CD4-positive, alpha-beta memory T cell (primary cell): ENCODE results near the gene DDIT3. TPM values are rescaled to one million over a fixed set of nuclear protein-coding genes. Genes with fewer than 3 reads are reported as not detected.
"Not testable (repeated sequence)": the region's sequence is repeated elsewhere in the genome, so short reads cannot be mapped to it uniquely, and the experiment has no call there.

Experiments
- CTCF ChIA-PET: fragments of 350-600 bp; sonication (Branson Sonifier 250); formaldehyde crosslinking; loops from one replicate; lab custom pipeline; 2021; ENCODE audit warnings: inconsistent platforms; ENCODE audit not compliant: partially characterized antibody; lab: Charles Lee
- POLR2A ChIA-PET: fragments of 350-600 bp; sonication (Branson Sonifier 250); formaldehyde crosslinking; loops from one replicate; lab custom pipeline; 2021; ENCODE audit not compliant: partially characterized antibody; lab: Charles Lee
- DNase-seq, 5 donors: peaks; one replicate each; pipeline versions ENCODE4 v3.0.0 to v3.0.0-alpha.2; 2020 to 2022; ENCODE audit warnings: mixed read lengths in 1 of 5
- H3K27ac ChIP-seq: one replicate; pipeline ENCODE4 v1.7.0; 2013; ENCODE audit warnings: low read depth, low read length
- H3K27me3 ChIP-seq: 2 replicates; pipeline ENCODE4 v1.7.0; 2013; ENCODE audit warnings: mild to moderate bottlenecking, low read length, moderate library complexity; ENCODE audit not compliant: insufficient read depth
- H3K36me3 ChIP-seq: 2 replicates; pipeline ENCODE4 v1.7.0; 2013; ENCODE audit warnings: mild to moderate bottlenecking, low read length, moderate library complexity; ENCODE audit not compliant: insufficient read depth
- H3K4me1 ChIP-seq: 2 replicates; pipeline ENCODE4 v1.7.0; 2013; ENCODE audit warnings: mild to moderate bottlenecking, low read length, moderate library complexity; ENCODE audit not compliant: insufficient read depth
- H3K4me3 ChIP-seq, 2 donors: one replicate each; pipeline ENCODE4 v1.7.0; 2013; ENCODE audit warnings: low read length in 2 of 2, mild to moderate bottlenecking in 1 of 2
- H3K9me3 ChIP-seq, 2 donors: one replicate each; pipeline ENCODE4 v1.7.0; 2013; ENCODE audit warnings: low read length in 2 of 2, control low read depth in 1 of 2; ENCODE audit not compliant: control insufficient read depth in 1 of 2
- H3K27ac Mint-ChIP-seq, 7 donors: one replicate each; pipeline ENCODE4 v1.8.0; 2020 to 2021; ENCODE audit warnings: mixed read lengths in 7 of 7, mild to moderate bottlenecking in 6 of 7, inconsistent platforms in 3 of 7, moderate library complexity in 3 of 7
- H3K27me3 Mint-ChIP-seq, 2 donors: one replicate each; pipeline ENCODE4 v1.8.0; 2020 to 2021; ENCODE audit warnings: mixed read lengths in 2 of 2
- H3K36me3 Mint-ChIP-seq, 2 donors: one replicate each; pipeline ENCODE4 v1.8.0; 2020 to 2021; ENCODE audit warnings: mixed read lengths in 2 of 2, inconsistent platforms in 1 of 2, mild to moderate bottlenecking in 1 of 2
- H3K4me1 Mint-ChIP-seq, 4 donors: one replicate each; pipeline ENCODE4 v1.8.0; 2020 to 2021; ENCODE audit warnings: mixed read lengths in 4 of 4, mild to moderate bottlenecking in 1 of 4
- H3K4me3 Mint-ChIP-seq, 8 donors: one replicate each; pipeline ENCODE4 v1.8.0; 2020 to 2021; ENCODE audit warnings: mixed read lengths in 8 of 8, mild to moderate bottlenecking in 7 of 8, moderate library complexity in 6 of 8, inconsistent platforms in 3 of 8
- H3K9me3 Mint-ChIP-seq, 8 donors: one replicate each; pipeline ENCODE4 v1.8.0; 2020 to 2021; ENCODE audit warnings: mixed read lengths in 8 of 8, mild to moderate bottlenecking in 5 of 8, inconsistent platforms in 3 of 8, moderate library complexity in 1 of 8
- intact Hi-C: fragments of 100-400 bp; cut with micrococcal nuclease; formaldehyde crosslinking; loops from one replicate; pipeline ENCODE4 v1.15.1; 2023
- polyA plus RNA-seq, 2 donors: library from polyadenylated mRNA; unstranded; fragments of 300-500 nt; fragmentation: Illumina TruSeq; gene quantifications; one replicate each; pipeline ENCODE4 v1.2.3, GENCODE V29; 2021
- total RNA-seq, 2 experiments: library from RNA; stranded (reverse); gene quantifications; one replicate each; pipeline ENCODE4 v1.2.3, GENCODE V29; 2021

DDIT3 gene
- total and polyA plus RNA-seq, 4 experiments from 2014 or later: 15.4 to 40.8 (median 30.7) TPM

DNA sequence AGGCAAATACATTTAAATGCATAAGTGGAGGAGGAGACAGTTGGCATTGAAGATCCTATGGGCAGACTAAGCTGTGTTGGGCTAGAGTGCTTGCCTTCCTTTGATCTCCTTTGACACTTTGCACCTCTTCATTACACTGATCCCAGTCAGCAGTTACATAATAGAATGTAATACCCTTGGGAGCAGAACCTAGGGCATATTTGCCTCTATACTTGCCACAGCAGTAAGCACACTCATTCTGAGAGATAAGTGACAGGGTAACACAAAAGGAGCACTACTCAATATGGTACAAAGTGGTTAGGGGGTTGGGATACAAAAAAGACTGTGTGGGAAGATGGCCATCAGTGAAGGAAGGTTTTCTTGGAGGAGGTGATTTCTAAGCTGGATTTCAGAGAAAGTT lies 23.5 kb downstream of the DDIT3 start:
- peaks cover 47% of the 10 kb centered on the region for H3K36me3 ChIP-seq
- ChIA-PET POLR2A (interaction anchor here (0.8 to 1.6 kb wide), 4 partner anchors 9 to 30 kb away, joined by 3 to 4 read pairs (median 3); partner anchors contain the start of gene ARHGAP9), CTCF (interaction anchor here (0.7 to 1.3 kb wide), 4 partner anchors 17 to 267 kb away, joined by 3 to 4 read pairs (median 3); partner anchors contain the start of gene ARHGAP9)
- Mint-ChIP-seq H3K9me3 (no peaks in the 10 kb centered on the region), H3K27ac (peak overlapping the region in 3 of 7 donors; percentile 33 to 45 (median 39)), H3K4me3 (no peak overlapping the region), H3K36me3 (peaks cover 47 to 56% of the 10 kb centered on the region in 2 donors), H3K4me1 (peaks cover 0 to 11% (median 7%) of the 10 kb centered on the region in 4 donors), H3K27me3 (no peaks in the 10 kb centered on the region)
- intact Hi-C loops: no loop called here
- H3K4me1 ChIP-seq: no peaks in the 10 kb centered on the region
- no peak overlapping the region for H3K27ac ChIP-seq
- DNase-seq: no peak
- no peaks in the 10 kb centered on the region for H3K9me3 ChIP-seq
- H3K4me3 ChIP-seq: no peak overlapping the region
- H3K27me3 ChIP-seq: no peaks in the 10 kb centered on the region

DNA sequence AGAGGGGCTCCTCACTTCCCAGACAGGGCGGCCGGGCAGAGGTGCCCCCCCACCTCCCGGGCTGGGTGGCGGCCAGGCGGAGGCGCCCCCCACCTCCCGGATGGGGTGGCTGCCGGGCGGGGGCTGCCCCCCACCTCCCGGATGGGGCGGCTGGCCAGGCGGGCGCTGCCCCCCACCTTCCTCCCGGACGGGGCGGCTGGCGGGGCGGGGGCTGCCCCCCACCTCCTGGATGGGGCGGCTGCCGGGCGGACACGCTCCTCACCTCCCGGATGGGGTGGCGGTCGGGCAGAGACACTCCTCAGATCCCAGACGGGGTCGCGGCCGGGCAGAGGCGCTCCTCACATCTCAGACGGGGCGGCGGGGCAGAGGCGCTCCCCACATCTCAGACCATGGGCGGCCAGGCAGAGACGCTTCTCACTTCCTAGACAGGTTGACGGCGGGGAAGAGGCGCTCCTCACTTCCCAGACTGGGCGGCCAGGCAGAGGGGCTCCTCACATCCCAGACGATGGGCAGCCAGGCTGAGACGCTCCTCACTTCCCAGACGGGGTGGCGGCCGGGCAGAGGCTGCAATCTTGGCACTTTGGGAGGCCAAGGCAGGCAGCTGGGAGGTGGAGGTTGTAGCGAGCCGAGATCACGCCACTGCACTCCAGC lies 25.1 kb downstream of the DDIT3 start:
- H3K4me1 ChIP-seq, DNase-seq, H3K9me3 ChIP-seq, CTCF ChIA-PET, H3K4me3 Mint-ChIP-seq, H3K27ac ChIP-seq, H3K9me3 Mint-ChIP-seq, H3K27ac Mint-ChIP-seq, H3K27me3 Mint-ChIP-seq, POLR2A ChIA-PET, H3K27me3 ChIP-seq, H3K4me3 ChIP-seq, intact Hi-C loops: not testable (repeated sequence)
- H3K36me3 ChIP-seq: peaks cover 46% of the 10 kb centered on the region
- Mint-ChIP-seq H3K36me3 (peaks cover 46 to 54% of the 10 kb centered on the region in 2 donors), H3K4me1 (peaks cover 0 to 17% (median 10%) of the 10 kb centered on the region in 4 donors)

DNA sequence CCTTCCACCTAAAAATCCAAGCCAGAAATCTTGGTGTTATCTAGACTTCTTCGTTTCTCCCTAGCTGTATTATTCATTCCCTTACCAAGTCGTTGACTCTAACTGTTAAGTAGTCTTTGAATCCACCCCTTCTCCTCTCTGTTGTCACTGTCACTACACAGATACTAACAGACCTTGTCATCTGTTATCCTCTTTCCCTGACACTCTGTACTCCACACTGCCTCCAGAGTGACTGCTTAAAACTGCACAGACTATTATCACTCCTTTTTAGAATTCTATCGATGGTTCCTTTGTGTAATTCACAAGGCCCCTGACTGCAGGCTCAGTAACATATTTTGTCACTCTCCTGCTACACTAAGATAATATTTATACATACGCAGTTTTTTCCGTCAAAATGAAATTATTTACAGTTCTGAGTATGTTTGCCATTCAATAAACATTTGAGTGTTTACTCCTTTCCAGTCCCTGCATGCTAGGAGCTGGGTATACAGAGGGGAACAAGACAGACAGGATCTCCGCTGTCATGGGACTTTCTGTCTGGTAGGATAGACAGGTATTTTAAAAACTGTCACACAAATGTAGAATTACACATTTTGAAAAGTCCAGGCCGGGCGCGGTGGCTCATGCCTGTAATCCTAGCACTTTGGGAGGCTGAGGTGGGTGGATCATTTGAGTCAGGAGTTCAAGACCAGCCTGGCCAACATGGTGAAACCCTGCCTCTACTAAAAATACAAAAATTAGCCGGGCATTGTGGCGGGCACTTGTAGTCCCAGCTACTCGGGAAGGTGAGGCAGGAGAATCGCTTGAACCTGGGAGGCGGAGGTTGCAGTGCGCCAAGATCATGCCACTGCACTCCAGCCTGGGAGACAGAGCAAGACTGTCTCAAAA lies 28.7 kb downstream of the DDIT3 start:
- Histone ChIP-seq H3K27me3 (no peaks in the 10 kb centered on the region), H3K36me3 (peaks cover 29% of the 10 kb centered on the region), H3K27ac (no peak overlapping the region), H3K4me3 (no peak overlapping the region), H3K9me3 (no peaks in the 10 kb centered on the region), H3K4me1 (peaks cover 23% of the 10 kb centered on the region)
- POLR2A ChIA-PET: interaction anchor here (6.3 kb wide), 1 partner anchor 15 kb away, joined by 75 read pairs; the partner anchor contains the start of gene ARHGAP9
- Mint-ChIP-seq H3K36me3 (peaks cover 30 to 47% of the 10 kb centered on the region in 2 donors), H3K9me3 (peaks cover 0 to 3% (median 0%) of the 10 kb centered on the region in 8 donors), H3K27me3 (no peaks in the 10 kb centered on the region), H3K27ac (peak overlapping the region; percentile 30 to 86 (median 68)), H3K4me3 (peak overlapping the region in 3 of 8 donors; percentile 12 to 64 (median 13)), H3K4me1 (peaks cover 18 to 38% (median 24%) of the 10 kb centered on the region in 4 donors)
- CTCF ChIA-PET: interaction anchor here (1.0 to 3.4 kb wide), 3 partner anchors 12 to 32 kb away, joined by 3 to 10 read pairs (median 4); partner anchors contain the start of genes ARHGAP9 and GLI1
- intact Hi-C loops: no loop called here
- DNase-seq: peak in 1 of 5 donors; percentile 19

DNA sequence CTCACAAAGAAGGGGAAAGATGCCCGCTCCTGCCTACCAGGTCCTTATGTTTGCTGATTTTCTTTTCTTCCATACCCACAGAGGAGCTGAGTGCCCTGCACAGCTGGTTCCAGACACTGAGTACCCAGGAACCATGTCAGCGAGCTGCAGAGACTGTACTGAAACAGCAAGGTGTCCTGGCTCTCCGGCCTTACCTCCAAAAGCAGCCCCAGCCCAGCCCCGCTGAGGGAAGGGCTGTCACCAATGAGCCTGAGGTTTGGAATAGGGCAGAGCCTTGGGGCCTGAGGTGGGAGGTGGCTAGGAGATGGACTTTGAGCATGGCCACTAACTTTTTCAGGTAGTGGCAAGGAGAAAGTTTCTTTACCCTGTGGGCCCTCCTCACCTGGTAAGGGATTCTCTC lies 30.2 kb downstream of the DDIT3 start:
- H3K4me3 ChIP-seq: no peak overlapping the region
- POLR2A ChIA-PET: interaction anchor here (2.0 to 6.3 kb wide), 2 partner anchors 13 to 30 kb away, joined by 12 to 75 read pairs; partner anchors contain the start of genes ARHGAP9 and DDIT3
- Mint-ChIP-seq H3K36me3 (peaks cover 30 to 42% of the 10 kb centered on the region in 2 donors), H3K27me3 (no peaks in the 10 kb centered on the region), H3K4me3 (no peak overlapping the region), H3K4me1 (peaks cover 18 to 38% (median 25%) of the 10 kb centered on the region in 4 donors), H3K27ac (peak overlapping the region in 2 of 7 donors; percentile 29 to 61), H3K9me3 (peaks cover 0 to 3% (median 0%) of the 10 kb centered on the region in 8 donors)
- H3K4me1 ChIP-seq: peaks cover 23% of the 10 kb centered on the region
- H3K27ac ChIP-seq: no peak overlapping the region
- CTCF ChIA-PET: interaction anchor here (0.9 to 3.4 kb wide), 2 partner anchors 9 to 31 kb away, joined by 3 to 10 read pairs; partner anchors contain the start of gene GLI1
- intact Hi-C loops: no loop called here
- peaks cover 28% of the 10 kb centered on the region for H3K36me3 ChIP-seq
- no peak for DNase-seq
- H3K27me3 ChIP-seq: no peaks in the 10 kb centered on the region
- H3K9me3 ChIP-seq: no peaks in the 10 kb centered on the region

DNA sequence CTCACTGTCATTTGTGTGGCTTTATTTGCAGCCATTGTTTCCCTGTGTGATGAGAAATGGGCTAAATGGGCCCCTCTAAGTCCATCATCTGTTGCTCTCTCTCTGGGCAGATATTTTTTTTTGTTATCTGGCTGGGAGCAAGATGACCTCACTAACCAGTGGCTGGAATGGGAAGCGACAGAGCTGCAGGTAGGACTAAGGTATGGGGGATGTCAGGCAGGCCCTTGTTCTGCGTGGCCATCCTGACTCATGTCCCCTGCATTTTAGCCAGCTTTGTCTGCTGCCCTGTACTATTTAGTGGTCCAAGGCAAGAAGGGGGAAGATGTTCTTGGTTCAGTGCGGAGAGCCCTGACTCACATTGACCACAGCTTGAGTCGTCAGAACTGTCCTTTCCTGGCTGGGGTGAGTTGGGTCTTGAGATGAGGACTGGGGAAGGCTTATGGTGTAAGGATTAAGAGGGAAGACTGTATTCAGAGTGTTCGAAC lies 31.1 kb downstream of the DDIT3 start:
- DNase-seq: no peak
- peaks cover 18 to 38% (median 25%) of the 10 kb centered on the region in 4 donors for H3K4me1 Mint-ChIP-seq
- Histone ChIP-seq H3K27ac (peak overlapping the region; percentile 84), H3K27me3 (no peaks in the 10 kb centered on the region), H3K36me3 (peaks cover 28% of the 10 kb centered on the region), H3K9me3 (no peaks in the 10 kb centered on the region), H3K4me3 (no peak overlapping the region), H3K4me1 (peaks cover 23% of the 10 kb centered on the region)
- intact Hi-C loops: loop anchor here (5.0 kb wide), 1 partner anchor 203 kb away; the partner anchor contains the start of gene OS9
- peak overlapping the region in 6 of 7 donors; percentile 29 to 98 (median 88) for H3K27ac Mint-ChIP-seq
- no peaks in the 10 kb centered on the region for H3K27me3 Mint-ChIP-seq
- peak overlapping the region; percentile 95 to 99 (median 98) for H3K4me3 Mint-ChIP-seq
- ChIA-PET CTCF (interaction anchor here (1.2 to 3.4 kb wide), 2 partner anchors 12 to 30 kb away, joined by 3 to 10 read pairs; partner anchors contain the start of gene GLI1), POLR2A (interaction anchor here (2.0 to 6.3 kb wide), 3 partner anchors 12 to 31 kb away, joined by 12 to 75 read pairs (median 18); partner anchors contain the start of genes ARHGAP9, DDIT3 and GLI1)
- H3K9me3 Mint-ChIP-seq: peaks cover 0 to 3% (median 0%) of the 10 kb centered on the region in 8 donors
- H3K36me3 Mint-ChIP-seq: peaks cover 30 to 42% of the 10 kb centered on the region in 2 donors

DNA sequence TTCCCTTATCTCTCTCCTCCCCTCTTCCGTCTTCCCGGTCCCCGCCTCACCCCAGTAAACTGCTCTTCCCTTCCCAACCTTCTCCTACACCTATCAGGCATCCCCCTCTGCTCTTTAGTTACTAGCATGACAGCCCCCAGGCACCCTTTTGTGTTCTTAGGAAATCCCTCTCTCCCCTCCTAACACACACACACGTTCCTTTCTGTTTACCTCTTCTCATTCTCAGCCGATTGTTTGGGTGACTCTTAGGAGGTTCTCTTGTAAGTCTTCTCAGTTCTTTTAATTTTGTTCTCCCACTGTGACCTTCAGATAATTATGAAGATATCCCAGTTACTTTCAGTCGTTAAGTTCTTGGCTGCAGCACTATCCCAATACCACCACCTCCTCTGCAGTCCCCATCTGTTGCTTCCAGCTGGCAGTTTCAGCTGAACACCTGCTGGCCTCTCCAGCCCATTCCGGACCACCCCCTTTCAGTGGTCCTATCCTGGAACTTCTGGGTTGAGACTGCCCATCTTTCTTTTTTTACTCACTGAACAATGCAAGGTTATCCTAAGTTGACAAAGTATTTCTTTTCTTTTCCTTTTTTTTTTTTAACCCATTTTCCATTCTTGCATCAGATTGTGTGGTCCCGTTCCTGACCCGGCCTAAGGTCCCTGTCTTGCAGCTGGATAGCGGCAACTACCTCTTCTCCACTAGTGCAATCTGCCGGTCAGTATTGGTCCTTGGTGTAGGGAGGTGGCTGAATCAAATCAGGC lies 31.7 kb downstream of the DDIT3 start:
- ChIA-PET POLR2A (interaction anchor here (2.0 to 6.3 kb wide), 3 partner anchors 11 to 31 kb away, joined by 12 to 75 read pairs (median 18); partner anchors contain the start of genes ARHGAP9, DDIT3 and GLI1), CTCF (interaction anchor here (1.2 to 3.4 kb wide), 2 partner anchors 12 to 29 kb away, joined by 3 to 10 read pairs; partner anchors contain the start of gene GLI1)
- H3K27me3 Mint-ChIP-seq: no peaks in the 10 kb centered on the region
- H3K9me3 Mint-ChIP-seq: peaks cover 0 to 3% (median 0%) of the 10 kb centered on the region in 8 donors
- peaks cover 18 to 39% (median 25%) of the 10 kb centered on the region in 4 donors for H3K4me1 Mint-ChIP-seq
- H3K27me3 ChIP-seq: no peaks in the 10 kb centered on the region
- DNase-seq: peak in 1 of 5 donors; percentile 5
- peak overlapping the region; percentile 90 to 99 (median 98) for H3K27ac Mint-ChIP-seq
- peaks cover 23% of the 10 kb centered on the region for H3K4me1 ChIP-seq
- peak overlapping the region; percentile 95 to 99 (median 98) for H3K4me3 Mint-ChIP-seq
- H3K27ac ChIP-seq: peak overlapping the region; percentile 84
- peak overlapping the region; percentile 78 to 95 for H3K4me3 ChIP-seq
- intact Hi-C loops: loop anchor here (5.0 kb wide), 1 partner anchor 204 kb away; the partner anchor contains the start of gene OS9
- H3K36me3 Mint-ChIP-seq: peaks cover 30 to 42% of the 10 kb centered on the region in 2 donors
- no peaks in the 10 kb centered on the region for H3K9me3 ChIP-seq
- H3K36me3 ChIP-seq: peaks cover 28% of the 10 kb centered on the region
